Activated T-helper 2 cell treated with anti-CD3 and anti-CD28 coated beads, Interferon-gamma antibody, Interleukin-2, Interleukin-4, amounts not matched to agents 10 μg/mL and 5 μg/mL and 100 μg/mL, durations not matched to agents 14 hours and 24 hours and 36 hours (primary cell): Measurements from ENCODE around the gene SMURF1. TPM values are rescaled to one million over a fixed set of nuclear protein-coding genes. Genes with fewer than 3 reads are reported as not detected.

ENCODE experiments used
- DNase-seq: peaks from one replicate; pipeline ENCODE4 v3.0.0; 2021; ENCODE audit warnings: low spot score
- H3K27ac Mint-ChIP-seq: one replicate; pipeline ENCODE4 v1.8.0; 2021; ENCODE audit warnings: mixed read lengths
- H3K27me3 Mint-ChIP-seq: one replicate; pipeline ENCODE4 v1.8.0; 2021; ENCODE audit warnings: low read depth, mixed read lengths
- H3K36me3 Mint-ChIP-seq: one replicate; pipeline ENCODE4 v1.8.0; 2021; ENCODE audit warnings: low read depth, mixed read lengths
- H3K4me1 Mint-ChIP-seq: one replicate; pipeline ENCODE4 v1.8.0; 2021; ENCODE audit warnings: low read depth, mixed read lengths
- H3K4me3 Mint-ChIP-seq: one replicate; pipeline ENCODE4 v1.8.0; 2021; ENCODE audit warnings: low read depth, mild to moderate bottlenecking, moderate library complexity, mixed read lengths
- H3K9me3 Mint-ChIP-seq: one replicate; pipeline ENCODE4 v1.8.0; 2021; ENCODE audit warnings: mixed read lengths
- intact Hi-C: fragments of 100-400 bp; cut with micrococcal nuclease; formaldehyde crosslinking; loops from one replicate; pipeline ENCODE4 v1.15.1; 2023
- total RNA-seq: library from RNA; stranded (reverse); gene quantifications from 2 replicates; pipeline ENCODE4 v1.2.3, GENCODE V29; 2022

SMURF1 gene
- total RNA-seq, 1 donor from 2014 or later, result 13.5 TPM

DNA sequence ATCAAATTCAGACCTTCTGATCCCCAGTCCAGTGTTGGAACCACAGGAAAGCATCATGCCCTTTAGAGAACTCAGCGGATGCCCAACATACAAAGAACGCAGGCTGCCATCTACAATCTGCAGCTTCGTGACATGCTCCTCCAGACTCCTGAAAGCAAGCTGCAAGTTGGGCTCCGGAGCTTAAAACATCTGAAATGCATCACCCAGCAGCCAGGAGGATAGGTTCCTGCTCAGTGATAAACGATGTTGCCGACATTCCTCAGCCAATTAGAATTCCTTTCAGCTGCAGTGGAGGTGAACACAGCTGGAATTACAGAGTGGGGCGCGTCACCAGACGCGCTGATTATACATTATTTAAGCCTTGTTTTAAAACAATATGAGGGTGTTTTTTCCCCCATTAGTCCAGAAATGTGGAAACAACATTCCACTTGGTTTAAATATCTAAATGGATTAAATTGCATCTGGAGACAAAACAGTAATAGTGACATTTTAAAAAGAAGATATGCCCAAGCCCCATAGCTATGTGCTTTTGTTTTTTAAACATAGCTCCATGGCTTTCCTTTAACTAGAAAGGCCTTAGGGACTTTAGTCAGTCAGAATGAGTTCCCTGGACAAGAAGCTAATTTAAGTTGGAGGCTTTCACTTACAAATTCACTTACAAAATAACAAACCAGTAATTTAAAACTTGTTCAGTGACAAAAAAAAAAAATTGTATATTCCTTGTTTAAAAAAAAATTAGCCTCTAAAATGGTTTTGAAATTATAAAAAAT lies 6.3 kb downstream of the SMURF1 start:
- Mint-ChIP-seq H3K4me3 (no peak overlapping the region), H3K9me3 (no peaks in the 10 kb centered on the region), H3K27ac (no peak overlapping the region), H3K4me1 (peaks cover 31% of the 10 kb centered on the region), H3K36me3 (peaks cover 5% of the 10 kb centered on the region), H3K27me3 (no peaks in the 10 kb centered on the region)
- intact Hi-C loops, result no loop called here
- DNase-seq, result no peak

DNA sequence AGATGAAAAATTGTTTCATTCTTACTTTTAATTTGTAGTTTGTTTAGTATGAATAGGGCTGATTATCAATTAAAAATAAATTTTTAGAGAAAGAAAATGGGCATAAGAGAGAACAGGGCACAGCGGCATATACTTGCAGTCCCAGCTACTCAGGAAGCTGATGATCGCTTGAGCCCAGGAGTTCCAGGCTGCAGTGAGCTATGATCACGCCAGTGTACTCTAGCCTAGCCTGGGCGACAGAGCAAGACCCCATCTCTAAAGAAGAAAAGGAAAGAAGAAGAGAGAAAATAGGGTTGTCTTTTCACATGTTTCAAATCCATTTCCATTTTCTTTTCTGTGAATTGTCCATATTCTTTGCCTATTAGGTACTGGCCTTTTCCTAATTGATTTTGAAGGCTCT lies 8.0 kb downstream of the SMURF1 start:
- Mint-ChIP-seq H3K27me3 (no peaks in the 10 kb centered on the region), H3K4me1 (peaks cover 21% of the 10 kb centered on the region), H3K4me3 (no peak overlapping the region), H3K36me3 (peaks cover 3% of the 10 kb centered on the region), H3K9me3 (no peaks in the 10 kb centered on the region), H3K27ac (no peak overlapping the region)
- DNase-seq, result no peak
- intact Hi-C loops, result no loop called here

DNA sequence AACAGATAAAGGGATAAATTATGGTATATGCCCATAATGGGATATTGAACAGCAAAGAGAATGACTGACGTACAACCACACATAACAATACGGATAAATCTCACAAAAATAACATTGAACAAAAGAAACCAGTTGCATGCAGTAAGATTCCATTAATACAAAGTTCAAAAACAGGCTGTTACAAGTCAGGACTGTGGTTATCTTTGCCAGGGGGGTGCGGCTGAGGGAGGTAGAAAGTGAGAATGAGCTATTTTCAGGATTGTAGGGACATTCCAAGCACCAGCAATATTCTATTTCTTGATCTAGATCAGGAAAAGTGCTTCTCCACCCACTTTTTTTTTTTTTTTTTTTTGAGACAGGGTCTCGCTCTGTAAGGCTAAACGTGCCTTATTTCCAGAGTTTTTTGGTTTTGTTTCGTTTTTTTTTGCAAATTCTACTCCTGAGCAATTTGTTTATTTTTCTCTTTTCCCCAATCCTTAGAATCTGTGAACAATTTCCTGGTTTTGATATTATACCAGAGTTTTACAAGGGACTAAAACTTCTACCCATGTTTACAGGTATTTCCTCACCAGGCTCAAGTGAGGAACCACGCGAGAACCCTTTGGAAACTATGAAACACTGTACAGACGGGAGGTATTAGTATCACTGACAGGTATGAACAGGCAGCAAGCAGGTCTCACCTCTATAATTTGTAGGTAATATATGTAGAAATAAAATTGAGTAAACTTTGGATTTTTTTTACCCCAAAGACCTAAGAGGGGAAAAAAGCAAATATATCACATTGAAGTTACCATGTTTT lies 9.9 kb downstream of the SMURF1 start:
- no peak overlapping the region for H3K4me3 Mint-ChIP-seq
- H3K4me1 Mint-ChIP-seq, result peaks cover 14% of the 10 kb centered on the region

DNA sequence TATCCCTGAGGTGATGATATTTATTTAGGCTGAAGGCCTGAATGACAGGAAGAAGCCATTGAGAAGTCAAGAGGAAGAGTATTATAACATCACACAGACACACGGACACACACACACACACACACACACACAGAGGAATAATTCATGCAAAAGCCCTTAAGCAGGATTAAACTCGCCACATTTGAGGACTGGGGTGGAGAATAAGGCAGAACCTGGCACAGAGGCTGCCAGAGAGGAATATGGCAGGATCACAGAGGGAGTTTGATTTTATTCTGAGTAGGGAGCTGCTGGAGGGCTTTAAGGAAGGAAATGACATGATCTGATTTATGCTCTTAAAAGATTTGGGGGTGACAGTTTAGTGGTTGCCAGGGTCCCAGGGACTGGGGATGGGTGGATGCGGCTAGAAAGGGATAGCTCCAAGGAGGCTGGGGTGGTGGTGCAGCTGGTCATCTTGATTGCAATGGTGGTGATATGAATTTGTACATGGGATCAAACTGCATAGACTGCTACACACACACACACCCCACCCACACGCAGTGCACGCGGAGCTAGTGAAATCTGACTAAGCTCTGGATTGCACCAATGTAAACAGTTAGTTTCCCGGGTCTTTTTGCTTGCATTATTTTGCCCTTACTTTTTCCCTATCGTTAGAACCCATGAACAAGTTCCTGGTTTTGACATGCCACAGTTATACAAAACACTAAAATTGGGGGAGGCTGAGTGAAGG lies 11.2 kb downstream of the SMURF1 start:
- peaks cover 11% of the 10 kb centered on the region for H3K4me1 Mint-ChIP-seq
- no peaks in the 10 kb centered on the region for H3K9me3 Mint-ChIP-seq

More for the DNA sequence above, 9.9 kb downstream of the SMURF1 start:
- H3K27me3 Mint-ChIP-seq, result no peaks in the 10 kb centered on the region
- intact Hi-C loops, result no loop called here
- H3K27ac Mint-ChIP-seq, result no peak overlapping the region
- no peak for DNase-seq
- H3K36me3 Mint-ChIP-seq, result no peaks in the 10 kb centered on the region
- H3K9me3 Mint-ChIP-seq, result no peaks in the 10 kb centered on the region

DNA sequence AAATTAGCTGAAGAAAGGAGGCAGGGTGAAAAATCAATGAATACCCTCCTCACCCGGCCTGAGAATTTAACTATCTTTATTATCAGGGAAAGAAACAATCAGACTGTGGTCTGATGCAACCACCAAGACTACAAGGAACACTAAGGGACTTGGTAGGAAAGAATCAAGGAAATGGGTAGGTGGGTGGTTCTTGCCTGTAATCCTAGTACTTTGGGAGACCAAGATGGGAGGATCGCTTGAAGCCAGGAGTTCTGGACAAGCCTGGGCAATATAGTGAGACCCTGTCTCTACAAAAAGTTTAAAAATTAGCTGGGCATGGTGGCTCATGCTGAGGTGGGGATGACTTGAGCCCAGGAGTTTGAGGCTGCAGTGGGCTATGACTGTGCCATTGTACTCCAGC lies 12.6 kb downstream of the SMURF1 start:
- H3K27ac Mint-ChIP-seq, result no peak overlapping the region
- no peaks in the 10 kb centered on the region for H3K9me3 Mint-ChIP-seq
- H3K4me1 Mint-ChIP-seq, result peaks cover 11% of the 10 kb centered on the region
- no peaks in the 10 kb centered on the region for H3K27me3 Mint-ChIP-seq
- DNase-seq, result no peak
- intact Hi-C loops, result no loop called here
- no peak overlapping the region for H3K4me3 Mint-ChIP-seq
- no peaks in the 10 kb centered on the region for H3K36me3 Mint-ChIP-seq

More for the DNA sequence above, 11.2 kb downstream of the SMURF1 start:
- Mint-ChIP-seq H3K27ac (no peak overlapping the region), H3K36me3 (no peaks in the 10 kb centered on the region), H3K4me3 (no peak overlapping the region), H3K27me3 (no peaks in the 10 kb centered on the region)
- intact Hi-C loops, result no loop called here
- DNase-seq, result no peak

DNA sequence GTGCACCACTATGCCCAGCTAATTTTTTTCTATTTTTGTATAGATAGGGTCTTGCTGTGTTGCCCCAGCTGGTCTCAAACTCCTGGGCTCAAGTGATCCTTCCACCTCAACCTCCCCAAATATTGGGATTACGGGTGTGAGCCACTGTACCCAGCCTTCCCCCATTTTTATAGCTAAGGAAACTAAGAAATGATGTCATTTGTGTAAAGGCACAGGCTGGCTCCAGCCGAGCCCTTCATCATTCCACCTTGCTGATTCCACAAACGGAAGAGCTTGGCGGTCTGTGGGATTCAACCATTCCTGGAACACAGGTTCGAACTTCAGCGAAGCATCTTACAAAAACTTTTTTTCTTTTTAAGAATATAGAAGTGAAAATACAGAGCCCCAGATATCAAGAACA lies 14.4 kb downstream of the SMURF1 start:
- Mint-ChIP-seq H3K4me1 (peaks cover 8% of the 10 kb centered on the region), H3K4me3 (no peak overlapping the region), H3K9me3 (no peaks in the 10 kb centered on the region), H3K27ac (no peak overlapping the region), H3K36me3 (no peaks in the 10 kb centered on the region), H3K27me3 (no peaks in the 10 kb centered on the region)
- intact Hi-C loops, result no loop called here
- no peak for DNase-seq

DNA sequence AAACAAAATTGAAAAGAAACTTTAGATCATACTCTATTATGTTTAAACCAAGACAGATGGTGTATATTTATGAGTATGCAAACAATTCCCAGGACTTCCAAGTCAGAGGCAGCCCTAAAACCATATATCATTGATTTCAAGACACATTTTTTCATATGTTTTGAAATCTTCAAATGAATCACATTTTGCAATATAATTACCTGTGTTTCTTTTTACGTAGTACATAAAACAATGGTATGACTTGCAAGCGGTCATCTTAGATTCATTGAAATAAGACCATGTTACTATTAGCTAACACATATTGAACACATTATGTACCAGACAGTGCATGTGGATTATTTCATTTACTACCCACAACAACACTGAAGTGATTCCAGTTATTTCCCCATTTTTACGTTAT lies 14.9 kb downstream of the SMURF1 start:
- intact Hi-C loops, result no loop called here
- H3K4me1 Mint-ChIP-seq, result peaks cover 6% of the 10 kb centered on the region
- DNase-seq, result no peak
- no peaks in the 10 kb centered on the region for H3K36me3 Mint-ChIP-seq
- no peak overlapping the region for H3K27ac Mint-ChIP-seq
- no peak overlapping the region for H3K4me3 Mint-ChIP-seq
- no peaks in the 10 kb centered on the region for H3K9me3 Mint-ChIP-seq
- H3K27me3 Mint-ChIP-seq, result no peaks in the 10 kb centered on the region

DNA sequence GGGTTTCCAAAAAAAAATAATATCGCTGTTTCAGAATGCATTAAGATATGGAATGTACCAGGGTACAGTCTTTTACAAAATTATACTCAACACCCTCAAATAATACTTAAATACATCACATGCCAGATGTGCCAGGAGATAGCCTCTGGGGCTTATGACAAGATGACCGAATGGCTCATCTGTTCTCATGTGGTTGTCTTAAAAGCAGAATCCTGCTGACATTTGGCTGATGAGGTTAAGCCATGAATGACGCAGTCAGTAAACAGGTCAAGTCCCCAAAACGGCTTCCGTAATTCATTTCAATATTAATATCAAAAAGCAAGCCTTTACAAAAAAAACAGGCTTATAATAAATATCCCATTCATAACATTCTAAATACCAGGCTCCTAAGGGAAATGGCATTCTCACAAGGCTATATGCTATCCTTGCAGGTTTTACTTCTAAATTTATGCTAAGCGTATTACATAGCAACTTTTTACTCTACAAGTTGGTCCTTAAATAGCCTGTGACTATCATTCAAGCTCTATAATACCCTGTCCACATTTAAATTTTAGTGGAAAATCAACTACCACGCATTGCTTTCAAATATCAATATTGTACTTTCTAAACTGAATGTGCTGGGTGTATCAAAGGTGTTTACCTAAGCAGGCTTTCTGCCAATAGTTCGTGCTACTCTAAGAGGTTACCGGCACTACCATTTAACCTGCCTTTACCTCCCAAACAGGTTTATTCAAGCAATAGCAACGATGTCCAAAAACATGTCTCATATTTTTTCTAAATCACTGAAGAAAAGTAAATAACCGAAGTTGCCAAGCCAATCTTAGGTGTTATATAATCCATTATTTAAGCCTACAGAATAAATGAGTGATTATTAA lies 15.6 kb downstream of the SMURF1 start:
- Mint-ChIP-seq H3K4me3 (no peak overlapping the region), H3K27ac (no peak overlapping the region), H3K4me1 (peaks cover 2% of the 10 kb centered on the region), H3K27me3 (no peaks in the 10 kb centered on the region), H3K36me3 (no peaks in the 10 kb centered on the region), H3K9me3 (no peaks in the 10 kb centered on the region)
- no peak for DNase-seq
- intact Hi-C loops, result no loop called here

DNA sequence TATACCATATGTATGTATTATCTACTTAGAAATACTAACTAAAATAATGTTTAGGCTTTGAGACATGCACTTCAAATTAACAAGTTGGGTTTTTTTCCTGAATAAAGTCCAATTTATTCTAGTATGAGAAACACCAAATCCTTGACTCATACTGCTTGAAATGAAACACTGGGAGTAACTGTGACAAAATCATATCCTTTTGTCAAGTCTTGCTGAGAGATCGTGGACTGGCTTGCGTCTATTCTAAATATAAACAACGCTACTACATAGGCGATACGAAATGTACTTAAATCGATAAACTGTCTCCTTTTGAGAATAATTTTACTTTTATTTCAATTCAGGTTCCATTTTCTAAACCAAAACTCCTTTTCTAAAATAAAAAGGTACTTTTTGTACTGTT lies 16.3 kb downstream of the SMURF1 start:
- no peak for DNase-seq
- intact Hi-C loops, result no loop called here
- Mint-ChIP-seq H3K27ac (no peak overlapping the region), H3K4me1 (peaks cover 2% of the 10 kb centered on the region), H3K4me3 (no peak overlapping the region), H3K9me3 (no peaks in the 10 kb centered on the region), H3K36me3 (no peaks in the 10 kb centered on the region), H3K27me3 (no peaks in the 10 kb centered on the region)

DNA sequence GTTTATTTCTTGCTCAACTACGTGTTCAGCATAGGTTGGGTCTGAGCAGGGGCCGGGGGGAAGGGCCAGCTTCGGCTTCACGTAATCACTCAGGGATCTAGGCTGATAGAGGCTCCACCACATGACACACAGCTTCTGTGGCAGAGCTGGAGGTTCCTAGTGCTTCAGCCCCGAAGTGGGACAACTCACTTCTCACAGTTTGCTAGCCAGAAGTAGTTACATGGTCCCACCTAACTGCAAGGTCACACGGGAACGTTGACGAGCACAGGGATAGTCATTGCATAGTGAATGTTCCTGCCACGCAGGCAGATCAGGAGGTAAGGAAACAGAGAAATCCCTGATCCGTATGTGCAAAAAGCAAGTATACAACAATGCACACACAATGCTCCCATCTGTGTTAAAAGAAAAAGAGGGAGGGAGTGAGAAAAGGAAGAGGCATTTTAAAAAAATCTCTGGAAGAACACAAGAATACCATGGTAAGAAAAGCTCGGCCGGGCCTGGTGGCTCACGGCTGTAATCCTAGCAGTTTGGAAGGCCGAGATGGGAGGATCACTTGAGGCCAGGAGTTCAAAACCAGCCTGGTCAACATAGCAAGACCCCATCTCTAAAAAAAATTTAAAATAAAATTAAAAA lies 16.9 kb downstream of the SMURF1 start:
- DNase-seq, result no peak
- H3K27me3 Mint-ChIP-seq, result no peaks in the 10 kb centered on the region
- intact Hi-C loops, result no loop called here
- peaks cover 2% of the 10 kb centered on the region for H3K4me1 Mint-ChIP-seq
- H3K9me3 Mint-ChIP-seq, result no peaks in the 10 kb centered on the region
- H3K36me3 Mint-ChIP-seq, result no peaks in the 10 kb centered on the region
- no peak overlapping the region for H3K27ac Mint-ChIP-seq
- no peak overlapping the region for H3K4me3 Mint-ChIP-seq

DNA sequence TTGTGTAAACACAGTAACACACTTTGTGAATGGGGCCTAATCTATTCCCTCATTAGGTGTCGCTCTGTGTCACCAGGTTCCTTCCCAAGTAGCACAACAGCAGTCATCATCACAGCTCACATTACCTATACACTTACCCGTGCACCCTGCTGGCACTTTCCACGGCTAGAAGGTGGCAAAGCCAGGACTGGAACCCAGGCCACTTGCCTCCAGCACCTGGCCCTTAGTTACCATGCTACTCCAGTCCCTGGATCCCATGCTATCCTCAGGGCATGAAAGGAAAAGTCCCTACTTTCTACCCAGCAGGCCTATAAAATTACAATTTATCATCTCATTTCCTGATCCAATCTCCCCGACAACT lies 18.4 kb downstream of the SMURF1 start:
- H3K9me3 Mint-ChIP-seq, result peaks cover 5% of the 10 kb centered on the region
- DNase-seq, result no peak
- H3K27me3 Mint-ChIP-seq, result no peaks in the 10 kb centered on the region
- H3K4me3 Mint-ChIP-seq, result no peak overlapping the region
- no peak overlapping the region for H3K27ac Mint-ChIP-seq
- peaks cover 5% of the 10 kb centered on the region for H3K4me1 Mint-ChIP-seq
- peaks cover 8% of the 10 kb centered on the region for H3K36me3 Mint-ChIP-seq
- intact Hi-C loops, result no loop called here
